Activated T-cell treated with anti-CD3 and anti-CD28 coated beads, Interleukin-2, amount 50 U/mL, for 24 hours (primary cell): ENCODE data around the gene ULBP2.
"Not testable (repeated sequence)": the region's sequence is repeated elsewhere in the genome, so short reads cannot be mapped to it uniquely, and the experiment has no call there.

ENCODE experiments used
- DNase-seq: peaks from one replicate; pipeline ENCODE4 v3.0.0-alpha.2; 2020
- H3K27ac Mint-ChIP-seq: 2 replicates; pipeline ENCODE4 v1.8.0; 2020; ENCODE audit warnings: mild to moderate bottlenecking, mixed read lengths
- H3K27me3 Mint-ChIP-seq: 2 replicates; pipeline ENCODE4 v1.8.0; 2020; ENCODE audit warnings: mixed read lengths
- H3K36me3 Mint-ChIP-seq: 2 replicates; pipeline ENCODE4 v1.8.0; 2020; ENCODE audit warnings: low read depth, mixed read lengths
- H3K4me1 Mint-ChIP-seq: 2 replicates; pipeline ENCODE4 v1.8.0; 2020; ENCODE audit warnings: low read depth, mixed read lengths
- H3K4me3 Mint-ChIP-seq: 2 replicates; pipeline ENCODE4 v1.8.0; 2020; ENCODE audit warnings: mild to moderate bottlenecking, moderate library complexity, mixed read lengths
- H3K9me3 Mint-ChIP-seq: 2 replicates; pipeline ENCODE4 v1.8.0; 2020; ENCODE audit warnings: mixed read lengths

ULBP2 gene

DNA sequence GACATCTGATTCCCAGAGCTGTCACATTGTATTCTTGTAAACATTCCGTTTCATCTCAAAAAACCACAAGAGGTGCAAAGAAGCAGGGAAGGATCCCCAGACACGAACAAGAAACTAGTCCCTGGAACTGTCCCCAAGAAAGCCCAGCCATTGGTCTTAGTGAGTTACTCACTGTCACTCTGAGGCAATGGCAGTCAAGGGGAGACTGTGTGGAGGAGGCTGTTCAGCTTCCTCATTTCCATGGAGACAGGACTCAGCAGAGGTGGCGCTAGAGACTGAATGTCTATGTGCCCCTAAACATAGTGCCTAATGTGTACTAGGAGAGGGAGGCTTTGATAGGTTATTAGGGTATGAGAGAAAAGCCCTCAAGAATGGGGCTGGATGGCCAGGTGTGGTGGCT lies 33.0 kb downstream of the ULBP2 start:
- DNase-seq = no peak
- no peaks in the 10 kb centered on the region for H3K36me3 Mint-ChIP-seq
- peaks cover 88% of the 10 kb centered on the region for H3K27me3 Mint-ChIP-seq
- no peak overlapping the region for H3K4me3 Mint-ChIP-seq
- H3K27ac Mint-ChIP-seq = no peak overlapping the region
- no peaks in the 10 kb centered on the region for H3K9me3 Mint-ChIP-seq
- H3K4me1 Mint-ChIP-seq = no peaks in the 10 kb centered on the region

DNA sequence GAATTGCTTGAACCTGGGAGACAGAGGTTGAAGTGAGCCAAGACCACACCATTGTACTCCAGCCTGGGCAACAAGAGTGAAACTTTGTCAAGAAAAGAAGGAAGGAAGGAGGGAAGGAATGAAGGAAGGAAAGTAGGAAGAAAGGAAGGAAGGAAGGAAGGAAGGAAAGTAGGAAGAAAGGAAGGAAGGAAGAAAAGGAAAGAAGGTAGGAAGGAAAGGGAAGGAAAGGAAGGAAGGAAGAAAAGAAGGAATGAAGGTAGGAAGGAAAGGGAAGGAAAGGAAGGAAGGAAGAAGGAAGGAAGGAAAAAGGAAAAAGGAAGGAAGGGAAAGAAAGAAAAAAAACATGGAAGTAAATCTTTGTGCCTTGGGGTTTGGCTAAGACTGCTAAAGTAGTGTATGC lies 33.6 kb downstream of the ULBP2 start:
- H3K9me3 Mint-ChIP-seq = no peaks in the 10 kb centered on the region
- H3K27ac Mint-ChIP-seq = no peak overlapping the region
- DNase-seq = no peak

DNA sequence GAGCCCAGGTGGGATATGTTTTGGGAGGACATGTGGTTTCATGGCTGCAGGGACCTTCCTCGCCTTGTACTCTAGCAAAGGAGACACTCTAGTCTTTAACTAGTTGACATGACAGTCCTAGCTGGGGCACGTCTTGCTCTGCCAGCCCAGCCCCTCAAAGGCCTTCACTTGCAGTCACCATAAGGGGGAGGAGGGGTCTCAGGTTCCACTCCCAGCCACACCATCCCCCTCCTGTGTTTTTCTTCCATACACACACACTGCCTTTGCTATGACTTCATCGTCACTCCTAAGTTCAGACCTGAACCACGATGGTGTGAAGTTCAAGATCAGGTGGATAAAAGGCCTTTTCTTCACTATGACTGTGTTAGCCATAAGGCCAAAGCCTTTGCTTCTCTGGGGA lies 35.4 kb downstream of the ULBP2 start:
- Mint-ChIP-seq H3K9me3 (no peaks in the 10 kb centered on the region), H3K4me3 (no peak overlapping the region), H3K27ac (no peak overlapping the region), H3K4me1 (peaks cover 14% of the 10 kb centered on the region), H3K36me3 (no peaks in the 10 kb centered on the region), H3K27me3 (peaks cover 92% of the 10 kb centered on the region)
- no peak for DNase-seq

More for the DNA sequence above, 33.6 kb downstream of the ULBP2 start:
- Mint-ChIP-seq H3K36me3 (no peaks in the 10 kb centered on the region), H3K27me3 (peaks cover 87% of the 10 kb centered on the region), H3K4me1 (no peaks in the 10 kb centered on the region), H3K4me3 (no peak overlapping the region)

DNA sequence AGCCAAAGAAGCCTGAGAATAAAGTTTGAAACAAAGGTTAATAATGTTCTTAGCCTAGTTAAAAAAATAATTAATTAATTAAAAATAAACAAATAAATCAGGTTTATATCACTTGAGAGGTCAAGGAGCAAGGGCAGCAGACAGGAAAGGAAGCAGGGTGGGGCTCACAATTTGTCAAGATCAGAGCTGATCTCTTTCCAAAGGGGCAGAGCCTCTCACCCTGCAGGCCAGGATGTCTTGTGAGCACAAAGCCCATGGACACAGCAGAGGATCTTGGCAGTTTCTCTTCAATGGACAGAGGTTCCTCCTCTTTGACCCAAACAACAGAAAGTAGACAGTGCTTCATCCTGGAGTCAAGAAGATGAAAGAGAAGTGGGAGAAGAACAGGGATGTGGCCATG lies 36.8 kb downstream of the ULBP2 start:
- DNase-seq = no peak
- H3K36me3 Mint-ChIP-seq = no peaks in the 10 kb centered on the region
- H3K27ac Mint-ChIP-seq = no peak overlapping the region
- no peak overlapping the region for H3K4me3 Mint-ChIP-seq
- no peaks in the 10 kb centered on the region for H3K9me3 Mint-ChIP-seq
- peaks cover 95% of the 10 kb centered on the region for H3K27me3 Mint-ChIP-seq
- H3K4me1 Mint-ChIP-seq = peaks cover 16% of the 10 kb centered on the region

DNA sequence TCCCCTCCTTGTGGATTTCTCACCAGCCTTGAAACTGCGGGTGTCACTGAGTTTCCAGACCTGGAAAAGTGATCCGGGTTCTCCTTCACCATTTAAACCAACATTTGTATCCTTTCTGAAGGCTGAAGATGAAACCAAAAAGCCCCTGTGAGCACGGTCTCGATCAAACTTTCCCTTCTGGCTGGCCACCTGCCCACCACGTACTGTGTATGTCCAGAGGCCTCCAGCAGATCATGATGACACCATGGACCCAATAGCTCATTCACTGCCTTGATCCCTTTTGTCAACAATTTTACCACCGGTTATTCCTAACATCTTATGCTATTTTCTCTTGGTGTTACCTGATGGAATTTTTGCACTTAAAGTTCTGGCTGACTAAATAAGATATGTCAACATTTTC lies 37.5 kb downstream of the ULBP2 start:
- Mint-ChIP-seq H3K4me1 (peaks cover 16% of the 10 kb centered on the region), H3K9me3 (no peaks in the 10 kb centered on the region), H3K27ac (no peak overlapping the region), H3K27me3 (peaks cover 90% of the 10 kb centered on the region), H3K36me3 (no peaks in the 10 kb centered on the region), H3K4me3 (no peak overlapping the region)
- DNase-seq = no peak

DNA sequence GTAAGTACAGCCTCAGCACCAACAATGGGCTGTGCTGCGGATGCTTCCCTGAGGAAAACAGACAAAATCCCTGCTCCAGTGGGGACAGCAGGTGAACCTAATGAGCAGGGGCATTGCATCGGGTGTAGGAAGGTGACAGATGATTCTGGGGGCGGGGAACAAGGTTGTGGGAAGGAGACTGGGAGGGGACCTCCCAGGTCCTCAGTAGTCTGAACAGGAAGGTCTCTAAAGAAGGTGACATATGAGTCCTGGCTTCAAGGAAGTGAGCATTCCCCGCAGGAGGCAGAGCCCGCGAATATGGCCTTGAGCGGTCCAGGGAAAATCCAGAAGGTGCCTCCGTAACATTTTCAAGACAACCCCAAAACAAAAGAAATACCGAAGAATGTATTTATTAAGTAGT lies 41.3 kb downstream of the ULBP2 start:
- H3K9me3 Mint-ChIP-seq = peaks cover 2% of the 10 kb centered on the region
- H3K27ac Mint-ChIP-seq = no peak overlapping the region
- no peak for DNase-seq
- peaks cover 19% of the 10 kb centered on the region for H3K4me1 Mint-ChIP-seq
- H3K4me3 Mint-ChIP-seq = no peak overlapping the region
- H3K27me3 Mint-ChIP-seq = peaks cover 90% of the 10 kb centered on the region
- no peaks in the 10 kb centered on the region for H3K36me3 Mint-ChIP-seq

DNA sequence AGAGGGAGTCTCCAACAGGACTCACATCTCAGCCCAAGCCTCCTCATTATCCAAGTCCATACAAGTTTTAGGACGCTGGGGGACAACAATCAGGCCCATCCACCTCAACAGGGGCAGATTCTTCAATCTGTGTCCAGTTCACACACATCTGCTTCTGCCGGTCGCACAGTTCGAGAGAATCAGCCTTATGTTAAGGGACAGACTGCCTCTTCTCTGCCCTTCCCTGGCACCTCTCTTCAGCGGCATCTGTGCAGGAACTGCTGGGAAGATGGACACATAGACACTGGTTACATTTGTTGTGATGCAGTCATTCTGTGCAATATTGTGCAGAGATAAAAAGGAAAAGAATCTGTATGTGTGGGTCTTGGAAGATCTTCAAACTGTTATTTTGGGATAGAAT lies 43.0 kb downstream of the ULBP2 start:
- H3K36me3 Mint-ChIP-seq = no peaks in the 10 kb centered on the region
- no peak for DNase-seq
- no peak overlapping the region for H3K27ac Mint-ChIP-seq
- H3K4me3 Mint-ChIP-seq = no peak overlapping the region
- H3K27me3 Mint-ChIP-seq = peaks cover 92% of the 10 kb centered on the region
- peaks cover 5% of the 10 kb centered on the region for H3K9me3 Mint-ChIP-seq
- H3K4me1 Mint-ChIP-seq = peaks cover 27% of the 10 kb centered on the region

DNA sequence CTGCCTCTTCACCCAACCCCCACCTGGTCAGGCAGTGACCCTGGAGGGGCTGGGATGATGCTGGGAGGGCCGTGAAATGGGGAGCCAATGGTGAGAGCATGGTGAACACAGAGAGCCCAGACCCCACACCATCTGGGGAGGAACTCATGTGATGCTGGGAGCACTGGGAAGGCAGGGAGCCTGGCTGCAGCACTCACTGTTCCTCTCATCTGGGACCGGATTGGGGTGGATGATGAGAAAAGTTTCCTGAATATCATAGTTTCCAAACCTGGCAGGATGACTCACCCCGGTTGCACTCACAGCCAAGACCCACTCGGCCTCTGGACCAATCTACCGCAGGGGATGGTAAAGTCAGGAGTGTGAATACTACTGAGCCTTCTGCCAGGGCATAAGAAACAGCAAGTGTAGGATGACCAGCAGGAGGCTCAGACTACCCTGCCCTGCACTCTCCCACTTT lies 43.7 kb downstream of the ULBP2 start:
- no peak overlapping the region for H3K4me3 Mint-ChIP-seq
- no peaks in the 10 kb centered on the region for H3K36me3 Mint-ChIP-seq
- peaks cover 93% of the 10 kb centered on the region for H3K27me3 Mint-ChIP-seq
- no peak for DNase-seq
- H3K4me1 Mint-ChIP-seq = peaks cover 34% of the 10 kb centered on the region
- no peak overlapping the region for H3K27ac Mint-ChIP-seq
- peaks cover 5% of the 10 kb centered on the region for H3K9me3 Mint-ChIP-seq

DNA sequence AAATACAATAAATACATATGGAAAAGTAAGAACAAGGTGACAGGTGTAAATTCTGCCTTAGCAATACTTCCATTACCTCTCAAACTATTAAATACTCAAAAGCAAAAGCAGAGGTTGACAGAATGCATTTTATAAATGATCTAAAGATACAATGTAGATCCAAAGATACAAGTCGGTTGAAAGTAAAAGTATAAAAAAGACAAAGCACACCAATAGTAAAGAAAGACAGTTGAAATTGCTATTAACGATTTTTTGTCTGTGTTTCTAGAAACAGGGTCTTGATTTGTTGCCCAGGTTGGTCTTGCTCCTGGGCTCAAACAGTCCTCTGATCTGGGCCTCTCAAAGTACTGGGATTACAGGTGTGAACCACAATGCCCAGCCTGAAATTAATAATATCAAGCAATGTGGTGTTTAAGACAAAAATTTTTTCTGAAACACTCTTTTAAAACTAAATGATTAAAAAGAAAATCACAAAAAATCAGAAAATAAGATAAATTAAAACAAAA lies 45.8 kb downstream of the ULBP2 start:
- no peak overlapping the region for H3K27ac Mint-ChIP-seq
- H3K27me3 Mint-ChIP-seq = peaks cover 94% of the 10 kb centered on the region
- no peak for DNase-seq
- H3K9me3 Mint-ChIP-seq = peaks cover 5% of the 10 kb centered on the region
- no peaks in the 10 kb centered on the region for H3K36me3 Mint-ChIP-seq
- no peak overlapping the region for H3K4me3 Mint-ChIP-seq
- peaks cover 32% of the 10 kb centered on the region for H3K4me1 Mint-ChIP-seq

DNA sequence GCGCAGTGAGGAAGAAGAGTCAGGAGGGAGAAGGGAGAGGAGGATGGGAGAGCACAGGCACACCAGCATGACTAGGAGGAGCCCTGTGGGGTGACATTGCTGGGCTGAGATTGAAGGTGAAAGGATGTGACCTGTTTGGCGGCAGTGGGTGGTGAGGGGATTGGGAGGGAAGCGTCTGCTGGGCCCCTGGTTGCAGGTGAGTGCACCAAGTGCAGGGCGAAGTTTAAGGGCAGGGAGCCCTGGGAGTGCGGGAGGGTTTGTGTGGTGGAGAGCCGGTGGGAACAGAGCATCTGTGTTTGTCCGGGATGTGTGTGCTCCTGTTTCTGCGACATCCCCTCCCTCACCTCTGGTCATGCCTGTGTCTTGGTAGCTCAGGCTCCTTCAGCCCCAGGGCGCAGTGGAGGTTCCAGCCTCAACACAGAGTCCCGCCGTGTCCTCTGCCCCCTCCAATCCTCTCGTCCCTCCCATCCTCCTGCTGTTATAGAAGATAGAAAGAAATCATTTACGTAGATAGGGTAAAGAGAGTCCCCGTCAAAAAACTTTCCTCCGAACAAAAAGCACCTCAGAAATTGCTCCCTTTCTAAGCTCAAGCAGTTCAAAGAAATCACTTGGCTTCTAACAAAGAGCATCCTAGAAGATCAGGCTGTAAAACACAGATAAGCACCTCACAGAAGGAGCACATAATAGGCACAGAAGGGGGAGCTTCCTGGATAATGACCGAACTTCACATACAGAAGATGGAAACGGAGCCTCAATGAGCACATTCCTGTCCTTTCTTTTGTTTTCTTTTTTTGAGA lies 46.9 kb downstream of the ULBP2 start:
- H3K4me3 Mint-ChIP-seq = no peak overlapping the region
- peaks cover 95% of the 10 kb centered on the region for H3K27me3 Mint-ChIP-seq
- H3K4me1 Mint-ChIP-seq = peaks cover 30% of the 10 kb centered on the region
- DNase-seq = no peak
- peak overlapping the region; percentile 13 for H3K27ac Mint-ChIP-seq
- peaks cover 5% of the 10 kb centered on the region for H3K9me3 Mint-ChIP-seq
- no peaks in the 10 kb centered on the region for H3K36me3 Mint-ChIP-seq

DNA sequence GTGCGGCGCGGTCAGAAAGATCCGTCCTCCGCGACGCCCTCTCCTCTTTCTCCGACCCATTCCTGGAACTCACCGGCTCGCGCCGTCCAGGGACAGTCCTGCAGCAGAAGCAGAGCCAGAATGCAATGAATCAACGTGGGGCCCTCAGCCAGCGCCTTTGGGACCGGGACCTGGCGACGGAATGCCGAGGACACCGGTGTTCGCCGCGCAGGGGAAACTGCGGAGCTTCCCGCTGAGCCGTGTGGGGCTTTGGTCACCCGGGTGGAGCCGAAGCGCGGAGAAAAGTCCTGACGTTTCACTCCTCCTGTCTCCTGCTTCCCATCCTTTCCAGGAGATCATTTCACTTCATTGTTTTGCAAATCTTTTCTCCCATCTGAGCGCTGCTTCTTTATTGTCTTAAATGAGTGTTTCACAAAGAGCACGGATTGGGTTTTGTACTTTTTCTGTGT lies 48.4 kb downstream of the ULBP2 start:
- DNase-seq = peak; percentile 39
- Mint-ChIP-seq H3K4me3 (peak overlapping the region; percentile 67), H3K36me3 (no peaks in the 10 kb centered on the region), H3K4me1 (peaks cover 30% of the 10 kb centered on the region), H3K9me3 (peaks cover 5% of the 10 kb centered on the region), H3K27me3 (peaks cover 98% of the 10 kb centered on the region), H3K27ac (no peak overlapping the region)

DNA sequence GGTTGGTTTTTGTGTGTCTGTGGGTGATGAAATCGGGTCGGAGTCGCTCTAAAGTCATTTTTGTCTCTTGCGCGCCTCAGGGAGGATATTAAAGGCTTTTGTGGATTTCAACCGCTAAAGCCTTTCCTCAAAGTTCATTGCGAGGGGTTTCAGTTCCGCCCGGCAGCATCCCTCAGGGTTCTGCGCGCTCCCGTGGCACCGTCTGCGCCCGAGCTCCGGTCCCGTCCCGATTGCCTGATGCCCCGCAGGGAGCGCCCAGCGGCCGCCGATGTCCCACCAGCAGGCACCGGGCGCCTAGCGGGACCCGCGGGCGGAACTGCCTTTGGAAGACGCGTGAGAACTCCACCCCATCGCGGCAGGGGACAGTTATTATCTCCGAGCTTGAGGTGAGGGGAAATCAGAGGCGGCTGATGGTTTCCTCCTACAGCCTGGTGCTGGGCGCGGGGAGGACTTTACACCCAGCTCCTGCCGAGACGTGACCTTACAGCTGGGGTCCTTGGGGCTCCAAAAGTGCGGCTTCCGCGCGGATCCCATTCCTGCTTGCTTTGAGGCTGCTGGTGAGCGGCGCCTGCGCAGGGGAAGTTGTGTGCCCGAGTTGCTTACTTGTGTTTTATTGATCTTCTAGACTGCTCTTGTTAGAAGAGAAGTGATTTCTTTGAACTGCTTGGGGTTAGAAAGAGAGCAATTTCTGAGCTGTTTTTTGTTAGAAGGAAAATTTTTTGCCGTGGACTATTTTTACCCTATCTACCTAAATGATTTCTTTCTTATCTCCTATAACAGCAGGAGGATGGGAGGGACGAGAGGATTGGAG lies 49.1 kb downstream of the ULBP2 start:
- DNase-seq = peak; percentile 54
- H3K27ac Mint-ChIP-seq = no peak overlapping the region
- peaks cover 26% of the 10 kb centered on the region for H3K4me1 Mint-ChIP-seq
- H3K4me3 Mint-ChIP-seq = peak overlapping the region; percentile 67
- peaks cover 98% of the 10 kb centered on the region for H3K27me3 Mint-ChIP-seq
- H3K9me3 Mint-ChIP-seq = peaks cover 5% of the 10 kb centered on the region
- no peaks in the 10 kb centered on the region for H3K36me3 Mint-ChIP-seq

DNA sequence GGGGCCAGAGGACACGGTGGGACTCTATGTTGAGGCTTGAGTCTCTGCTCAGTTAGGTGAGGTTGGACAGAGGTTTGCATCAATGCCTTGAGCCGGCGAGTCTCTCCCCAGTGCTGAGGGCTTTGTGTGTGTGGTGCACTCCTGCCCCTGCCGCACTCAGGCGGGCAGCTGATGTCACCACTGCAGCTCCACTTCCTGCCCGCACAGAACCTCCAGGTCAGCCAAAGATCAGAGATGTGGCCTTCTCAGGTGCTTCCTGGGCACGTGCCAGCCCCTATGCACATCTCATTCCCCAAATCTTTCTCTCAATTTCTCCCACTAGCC lies 49.6 kb downstream of the ULBP2 start:
- DNase-seq = peak; percentile 39
- Mint-ChIP-seq H3K27me3 (peaks cover 98% of the 10 kb centered on the region), H3K4me3 (peak overlapping the region; percentile 67), H3K4me1 (peaks cover 26% of the 10 kb centered on the region)
- not testable (repeated sequence) for H3K27ac Mint-ChIP-seq, H3K9me3 Mint-ChIP-seq, H3K36me3 Mint-ChIP-seq

DNA sequence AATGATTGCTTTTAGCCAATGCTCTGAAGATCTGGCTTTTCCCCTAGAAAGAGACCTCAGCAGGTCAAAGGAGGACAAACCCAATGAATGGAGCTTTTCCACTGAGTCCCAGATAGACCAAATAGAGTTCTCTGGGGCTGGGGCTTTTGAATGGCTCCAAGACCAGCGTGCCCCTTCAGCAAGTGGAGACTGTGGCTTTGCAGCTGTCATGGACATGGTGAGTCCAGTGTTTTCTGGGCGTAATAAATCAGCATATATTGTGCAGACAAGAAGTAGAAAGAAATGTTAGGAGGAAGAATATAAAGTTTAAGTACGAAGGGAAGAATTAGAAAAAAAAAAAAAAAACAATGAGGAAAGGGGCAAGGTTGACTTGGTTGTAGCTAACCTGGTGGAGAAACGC lies 50.0 kb downstream of the ULBP2 start:
- H3K4me3 Mint-ChIP-seq = no peak overlapping the region
- H3K27me3 Mint-ChIP-seq = peaks cover 98% of the 10 kb centered on the region
- no peak overlapping the region for H3K27ac Mint-ChIP-seq
- DNase-seq = no peak
- H3K36me3 Mint-ChIP-seq = no peaks in the 10 kb centered on the region
- H3K4me1 Mint-ChIP-seq = peaks cover 26% of the 10 kb centered on the region
- H3K9me3 Mint-ChIP-seq = peaks cover 5% of the 10 kb centered on the region

DNA sequence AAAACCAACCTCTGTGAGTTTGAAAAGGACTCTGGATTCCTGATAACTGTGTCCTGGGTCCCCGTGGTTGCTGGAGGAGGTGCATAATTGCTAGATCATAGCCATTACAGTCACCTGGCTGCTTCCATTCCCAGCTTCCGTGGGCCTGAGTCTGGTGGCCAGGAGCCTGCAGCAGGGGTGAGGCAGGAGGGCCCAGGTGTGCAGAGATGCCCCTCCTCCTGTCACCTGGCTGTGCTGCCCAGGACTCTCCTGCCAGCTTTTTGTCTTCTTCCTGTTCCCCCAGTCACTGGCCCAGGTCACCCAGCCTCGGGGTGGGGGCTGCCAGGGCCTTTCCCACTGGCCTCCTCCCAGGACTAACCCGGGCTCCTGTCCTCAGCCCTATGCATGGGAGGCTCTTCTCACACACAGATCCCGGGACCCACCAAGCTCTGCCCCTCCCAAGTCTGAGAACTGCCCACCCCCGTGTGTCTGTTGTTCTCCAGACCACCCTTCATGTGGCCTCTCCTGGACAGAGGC lies 53.5 kb downstream of the ULBP2 start:
- Mint-ChIP-seq H3K4me3 (no peak overlapping the region), H3K27me3 (peaks cover 88% of the 10 kb centered on the region), H3K4me1 (peaks cover 16% of the 10 kb centered on the region), H3K9me3 (no peaks in the 10 kb centered on the region), H3K27ac (no peak overlapping the region), H3K36me3 (no peaks in the 10 kb centered on the region)
- DNase-seq = no peak
